ACHN (cell line): ENCODE data around the gene GPR84.

Source experiments
- DNase-seq: peaks from one replicate; pipeline ENCODE4 v3.0.0-alpha.2; 2015
- in situ Hi-C: cut with HindIII; loops from 2 replicates; pipeline ENCODE4 v1.10.0; 2017; ENCODE audit warnings: low sequenced_read_pairs, low pct_ligation_motif_present, low pct_unique_long_range_greater_than_20kb

GPR84 gene

GRCh38 chr12:54393743-54394142, 29.5 kb upstream of the GPR84 start:
- DNase-seq: no peak
- in situ Hi-C loops: no loop called here

- DNase-seq: no peak
- in situ Hi-C loops: no loop called here
Observed at GRCh38 chr12:54393207-54393609, 28.9 kb upstream of the GPR84 start.

- in situ Hi-C loops: no loop called here
- no peak for DNase-seq
Observed at GRCh38 chr12:54392485-54393206, 28.4 kb upstream of the GPR84 start.

- in situ Hi-C loops: no loop called here
- peak; percentile 75 for DNase-seq
Observed at GRCh38 chr12:54390668-54391551, 26.6 kb upstream of the GPR84 start.

- in situ Hi-C loops: no loop called here
- DNase-seq: no peak
Observed at GRCh38 chr12:54390176-54390667, 25.9 kb upstream of the GPR84 start.

- no peak for DNase-seq
- in situ Hi-C loops: no loop called here
Observed at GRCh38 chr12:54389607-54390175, 25.4 kb upstream of the GPR84 start.

- no peak for DNase-seq
- in situ Hi-C loops: no loop called here
Observed at GRCh38 chr12:54389134-54389508, 24.8 kb upstream of the GPR84 start.

GRCh38 chr12:54388237-54389133, 24.2 kb upstream of the GPR84 start:
- DNase-seq: no peak
- in situ Hi-C loops: no loop called here

GRCh38 chr12:54387114-54387467, 22.8 kb upstream of the GPR84 start:
- no peak for DNase-seq

GRCh38 chr12:54386403-54387113, 22.3 kb upstream of the GPR84 start:
- no peak for DNase-seq
- in situ Hi-C loops: no loop called here

More at GRCh38 chr12:54387114-54387467, 22.8 kb upstream of the GPR84 start:
- in situ Hi-C loops: no loop called here

GRCh38 chr12:54385251-54385914, 21.1 kb upstream of the GPR84 start:
- in situ Hi-C loops: no loop called here
- no peak for DNase-seq

- no peak for DNase-seq
- in situ Hi-C loops: no loop called here
Observed at GRCh38 chr12:54384591-54385041, 20.3 kb upstream of the GPR84 start, which contains the start of gene ZNF385A. ZNF385A (minus strand) TSS chr12:54384733; CDS start chr12:54384514, 219 bp downstream.

GRCh38 chr12:54383041-54383609, 18.8 kb upstream of the GPR84 start:
- in situ Hi-C loops: no loop called here
- DNase-seq: peak; percentile 75

GRCh38 chr12:54381136-54381535, 16.9 kb upstream of the GPR84 start:
- no peak for DNase-seq
- in situ Hi-C loops: no loop called here

GRCh38 chr12:54379398-54380201, 15.3 kb upstream of the GPR84 start:
- in situ Hi-C loops: no loop called here
- peak; percentile 96 for DNase-seq

- peak; percentile 75 for DNase-seq
Observed at GRCh38 chr12:54378796-54379397, 14.6 kb upstream of the GPR84 start.

More at GRCh38 chr12:54378796-54379397, 14.6 kb upstream of the GPR84 start:
- in situ Hi-C loops: no loop called here
